ENCODE results near the gene XIRP2. TPM values are rescaled to one million over a fixed set of nuclear protein-coding genes. Genes with fewer than 3 reads are reported as not detected.

XIRP2 gene
- total RNA-seq: not detected

DNA sequence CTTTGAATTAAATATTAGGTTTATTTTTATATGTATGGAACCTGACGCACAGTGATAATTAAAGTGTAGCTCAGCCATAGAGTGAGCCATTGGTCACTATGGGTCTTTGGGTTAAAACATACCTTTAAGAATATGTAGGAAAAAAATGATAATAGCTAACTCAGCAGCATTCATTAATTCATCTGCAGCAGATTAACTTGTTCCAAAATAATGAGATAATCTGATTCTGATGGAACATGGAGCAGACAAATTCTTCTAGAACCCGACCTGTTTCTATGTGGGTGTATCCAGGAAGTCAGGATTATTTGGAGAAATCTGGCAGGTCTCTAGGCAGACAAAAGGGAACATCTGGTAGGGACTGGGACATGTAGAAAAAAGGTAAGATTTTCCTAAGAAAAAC lies at the start of gene XIRP2:
Gene XIRP2 (plus strand): TSS at position 301 of the 400 bp plus-strand sequence. CDS start 15,003 bp downstream, outside the sequence.
- Mint-ChIP-seq H3K27me3 (ENCODE audit: low read depth) (no peaks in the 10 kb centered on the region), H3K4me1 (ENCODE audit: low read depth) (no peaks in the 10 kb centered on the region), H3K4me3 (no peak within 1 kb of the TSS), H3K27ac (no peak within 1 kb of the TSS), H3K9me3 (no peaks in the 10 kb centered on the region), H3K36me3 (ENCODE audit: insufficient read depth in 2 of 2) (no peaks in the 10 kb centered on the region)
- DNase-seq: no peak
- no peak for ATAC-seq (replicated peaks in 1 of 2)

GRCh38 chr2:166841152-166841551 lies 47.1 kb upstream of the XIRP2 start:
- peaks cover 2 to 4% of the 10 kb centered on the region in 2 donors for H3K9me3 Mint-ChIP-seq
- H3K4me3 Mint-ChIP-seq: no peak overlapping the region
- H3K27ac Mint-ChIP-seq: no peak overlapping the region
- DNase-seq (no peak), ATAC-seq (replicated peaks in 1 of 2) (no peak)
- no peaks in the 10 kb centered on the region for H3K4me1 Mint-ChIP-seq (ENCODE audit: low read depth)
- no peaks in the 10 kb centered on the region for H3K27me3 Mint-ChIP-seq (ENCODE audit: low read depth)
- H3K36me3 Mint-ChIP-seq (ENCODE audit: insufficient read depth in 2 of 2): no peaks in the 10 kb centered on the region

GRCh38 chr2:166841679-166842078 lies 46.6 kb upstream of the XIRP2 start:
- no peaks in the 10 kb centered on the region for H3K27me3 Mint-ChIP-seq (ENCODE audit: low read depth)
- H3K9me3 Mint-ChIP-seq: peaks cover 0 to 4% of the 10 kb centered on the region in 2 donors
- ATAC-seq (replicated peaks in 1 of 2): no peak
- no peak for DNase-seq
- no peak overlapping the region for H3K27ac Mint-ChIP-seq
- no peak overlapping the region for H3K4me3 Mint-ChIP-seq
- H3K4me1 Mint-ChIP-seq (ENCODE audit: low read depth): no peaks in the 10 kb centered on the region
- H3K36me3 Mint-ChIP-seq (ENCODE audit: insufficient read depth in 2 of 2): no peaks in the 10 kb centered on the region

DNA sequence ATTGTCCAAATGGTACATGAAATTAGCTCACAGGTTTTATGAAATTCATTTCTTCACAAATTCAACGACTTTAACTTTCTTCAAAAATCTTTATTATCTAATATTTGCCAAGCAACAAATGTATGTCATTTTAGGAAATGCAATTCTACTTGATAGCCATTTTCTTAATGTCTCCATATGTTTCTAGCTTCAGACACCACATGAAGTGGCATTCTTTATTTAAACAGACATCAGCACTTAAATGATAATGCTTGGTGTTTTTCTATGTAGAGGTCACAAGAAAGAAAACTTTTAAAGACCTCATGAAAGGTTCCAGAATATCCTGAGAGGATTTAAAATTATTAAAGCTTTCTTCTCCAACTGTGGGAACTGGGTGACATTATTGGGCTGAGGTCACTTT lies 44.2 kb upstream of the XIRP2 start:
- H3K27ac Mint-ChIP-seq: no peak overlapping the region
- no peak for DNase-seq
- no peaks in the 10 kb centered on the region for H3K27me3 Mint-ChIP-seq (ENCODE audit: low read depth)
- H3K9me3 Mint-ChIP-seq: peaks cover 6 to 9% of the 10 kb centered on the region in 2 donors
- no peak for ATAC-seq (replicated peaks in 1 of 2)
- H3K4me1 Mint-ChIP-seq (ENCODE audit: low read depth): no peaks in the 10 kb centered on the region
- H3K36me3 Mint-ChIP-seq (ENCODE audit: insufficient read depth in 2 of 2): peaks cover 0 to 3% of the 10 kb centered on the region in 2 donors
- H3K4me3 Mint-ChIP-seq: no peak overlapping the region

DNA sequence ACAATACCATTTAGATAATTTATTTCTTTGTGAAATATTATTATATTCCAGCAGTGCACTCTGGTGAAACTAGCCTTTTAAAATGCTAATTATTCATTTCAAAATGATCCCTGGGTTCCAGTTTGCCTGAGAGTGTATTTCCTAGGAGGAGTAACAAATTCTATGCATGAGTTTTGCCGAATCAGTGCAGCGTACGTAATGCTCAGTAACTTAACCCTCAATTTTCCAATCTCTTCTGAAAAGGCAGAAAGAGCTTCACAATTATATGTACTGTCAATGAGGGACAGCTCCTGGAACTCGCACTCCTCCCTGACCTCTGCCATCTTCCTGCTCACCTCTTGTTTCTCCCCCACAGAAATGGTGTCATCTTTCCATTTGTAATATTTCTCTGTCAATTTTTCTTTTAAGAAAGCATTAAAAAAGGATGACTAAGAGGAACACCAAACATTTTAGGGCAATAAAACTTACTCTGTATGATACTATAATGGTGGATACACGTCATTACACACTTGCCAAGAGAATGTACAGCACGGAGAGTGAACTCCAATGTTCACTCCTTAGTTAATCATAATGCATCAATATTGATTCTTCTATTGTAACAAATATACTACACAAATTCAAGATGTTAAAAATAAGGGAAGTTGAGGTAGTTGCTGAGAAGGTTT lies 25.7 kb upstream of the XIRP2 start:
- no peak overlapping the region for H3K4me3 Mint-ChIP-seq
- H3K4me1 Mint-ChIP-seq (ENCODE audit: low read depth): no peaks in the 10 kb centered on the region
- ATAC-seq (replicated peaks in 1 of 2): no peak
- no peaks in the 10 kb centered on the region for H3K27me3 Mint-ChIP-seq (ENCODE audit: low read depth)
- H3K9me3 Mint-ChIP-seq: no peaks in the 10 kb centered on the region
- no peak overlapping the region for H3K27ac Mint-ChIP-seq
- H3K36me3 Mint-ChIP-seq (ENCODE audit: insufficient read depth in 2 of 2): no peaks in the 10 kb centered on the region
- DNase-seq: no peak

DNA sequence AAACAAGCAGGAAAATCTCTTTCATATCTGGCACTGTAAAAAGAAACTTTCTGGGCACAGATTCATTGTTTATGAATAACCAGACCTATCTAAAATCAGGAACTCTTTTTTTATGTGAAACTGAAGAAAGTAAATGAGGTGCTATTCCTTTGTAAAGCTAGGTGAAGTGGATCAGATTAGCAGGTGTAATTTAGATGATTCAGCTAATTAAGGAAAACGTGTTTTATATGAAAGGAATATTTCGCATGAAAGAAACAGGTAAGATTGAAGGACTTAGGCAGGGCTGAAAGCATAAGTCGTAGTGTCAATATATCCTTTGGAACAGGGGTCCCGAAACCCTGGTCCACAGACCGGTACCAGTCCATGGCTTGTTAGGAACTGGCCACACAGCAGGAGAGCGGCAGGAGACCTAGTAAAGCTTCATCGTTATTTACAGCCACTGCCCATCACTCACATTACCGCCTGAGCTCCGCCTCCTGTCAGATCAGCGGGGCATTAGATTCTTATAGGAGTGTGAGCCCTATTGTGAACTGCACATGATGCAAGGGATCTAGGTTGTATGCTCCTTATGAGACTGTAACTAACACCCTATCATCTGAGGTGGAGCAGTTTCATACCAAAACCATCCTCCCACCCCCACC lies 20.3 kb upstream of the XIRP2 start:
- Mint-ChIP-seq H3K9me3 (no peaks in the 10 kb centered on the region), H3K36me3 (ENCODE audit: insufficient read depth in 2 of 2) (no peaks in the 10 kb centered on the region), H3K27ac (no peak overlapping the region), H3K4me3 (no peak overlapping the region), H3K4me1 (ENCODE audit: low read depth) (no peaks in the 10 kb centered on the region), H3K27me3 (ENCODE audit: low read depth) (no peaks in the 10 kb centered on the region)
- ATAC-seq (replicated peaks in 1 of 2) (no peak), DNase-seq (no peak)

DNA sequence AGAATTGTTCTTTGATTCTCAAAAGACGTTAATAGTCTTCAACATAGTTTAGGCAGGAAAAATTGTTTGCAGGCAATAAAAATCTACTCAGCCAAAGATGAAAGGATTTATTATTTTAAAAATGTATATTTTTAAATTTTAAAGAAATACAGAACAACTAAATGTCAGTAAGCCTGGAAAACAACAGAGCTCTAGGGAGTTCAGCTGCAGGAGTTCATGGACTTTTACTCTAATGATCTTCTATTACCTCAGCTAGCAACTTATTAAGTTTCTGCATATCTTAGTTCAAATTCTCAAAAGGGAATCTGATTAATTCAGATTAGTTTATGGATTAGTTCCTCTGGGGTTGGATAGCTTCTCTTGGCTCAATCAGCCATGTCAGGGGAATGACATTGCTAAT lies 17.9 kb upstream of the XIRP2 start:
- H3K27ac Mint-ChIP-seq: no peak overlapping the region
- H3K9me3 Mint-ChIP-seq: no peaks in the 10 kb centered on the region
- no peak overlapping the region for H3K4me3 Mint-ChIP-seq
- DNase-seq: no peak
- no peaks in the 10 kb centered on the region for H3K4me1 Mint-ChIP-seq (ENCODE audit: low read depth)
- no peaks in the 10 kb centered on the region for H3K27me3 Mint-ChIP-seq (ENCODE audit: low read depth)
- no peak for ATAC-seq (replicated peaks in 1 of 2)
- no peaks in the 10 kb centered on the region for H3K36me3 Mint-ChIP-seq (ENCODE audit: insufficient read depth in 2 of 2)

- no peak for ATAC-seq (replicated peaks in 1 of 2)
- Mint-ChIP-seq H3K4me3 (no peak overlapping the region), H3K9me3 (peaks cover 0 to 2% of the 10 kb centered on the region in 2 donors), H3K4me1 (ENCODE audit: low read depth) (no peaks in the 10 kb centered on the region), H3K27me3 (ENCODE audit: low read depth) (no peaks in the 10 kb centered on the region), H3K27ac (no peak overlapping the region), H3K36me3 (ENCODE audit: insufficient read depth in 2 of 2) (no peaks in the 10 kb centered on the region)
- DNase-seq: no peak
Measured at GRCh38 chr2:166881177-166881576, 7.1 kb upstream of the XIRP2 start.

- ATAC-seq (replicated peaks in 1 of 2) (no peak), DNase-seq (no peak)
- Mint-ChIP-seq H3K9me3 (peaks cover 0 to 2% of the 10 kb centered on the region in 2 donors), H3K27me3 (ENCODE audit: low read depth) (no peaks in the 10 kb centered on the region), H3K36me3 (ENCODE audit: insufficient read depth in 2 of 2) (no peaks in the 10 kb centered on the region), H3K27ac (no peak overlapping the region), H3K4me1 (ENCODE audit: low read depth) (no peaks in the 10 kb centered on the region), H3K4me3 (no peak overlapping the region)
Measured at GRCh38 chr2:166882851-166883250, 5.4 kb upstream of the XIRP2 start.

DNA sequence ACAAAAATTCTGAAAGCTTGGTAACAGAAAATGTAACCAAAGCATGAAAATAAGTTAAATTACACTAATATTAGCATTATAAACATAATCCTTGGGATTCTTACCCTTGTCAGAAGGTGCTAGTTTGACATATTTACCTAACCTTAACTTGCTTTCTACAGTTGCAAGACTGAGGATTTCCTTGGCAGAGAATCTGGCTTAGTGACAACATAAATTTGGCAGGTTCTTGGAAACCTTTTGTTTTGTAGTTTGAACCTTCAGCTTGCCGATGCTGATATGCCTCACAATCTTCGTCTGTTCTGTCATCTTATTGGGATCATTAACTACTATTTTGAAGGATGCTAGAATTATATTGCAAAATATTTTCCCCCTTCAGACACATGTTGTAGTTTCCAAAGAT lies 3.4 kb downstream of the XIRP2 start:
- Mint-ChIP-seq H3K27ac (no peak overlapping the region), H3K27me3 (ENCODE audit: low read depth) (no peaks in the 10 kb centered on the region), H3K4me3 (no peak overlapping the region), H3K4me1 (ENCODE audit: low read depth) (no peaks in the 10 kb centered on the region), H3K36me3 (ENCODE audit: insufficient read depth in 2 of 2) (no peaks in the 10 kb centered on the region), H3K9me3 (no peaks in the 10 kb centered on the region)
- no peak for DNase-seq
- no peak for ATAC-seq (replicated peaks in 1 of 2)

- Mint-ChIP-seq H3K27me3 (ENCODE audit: low read depth) (no peaks in the 10 kb centered on the region), H3K27ac (no peak overlapping the region), H3K36me3 (ENCODE audit: insufficient read depth in 2 of 2) (no peaks in the 10 kb centered on the region), H3K4me1 (ENCODE audit: low read depth) (no peaks in the 10 kb centered on the region), H3K4me3 (no peak overlapping the region), H3K9me3 (no peaks in the 10 kb centered on the region)
- ATAC-seq (replicated peaks in 1 of 2) (no peak), DNase-seq (no peak)
Measured at GRCh38 chr2:166892397-166892796, 4.1 kb downstream of the XIRP2 start.

- Mint-ChIP-seq H3K36me3 (ENCODE audit: insufficient read depth in 2 of 2) (no peaks in the 10 kb centered on the region), H3K4me1 (ENCODE audit: low read depth) (no peaks in the 10 kb centered on the region), H3K27me3 (ENCODE audit: low read depth) (no peaks in the 10 kb centered on the region), H3K9me3 (no peaks in the 10 kb centered on the region), H3K4me3 (no peak overlapping the region), H3K27ac (no peak overlapping the region)
- DNase-seq (no peak), ATAC-seq (replicated peaks in 1 of 2) (no peak)
Measured at GRCh38 chr2:166895243-166895642, 7.0 kb downstream of the XIRP2 start.

GRCh38 chr2:166897666-166898065 lies 9.4 kb downstream of the XIRP2 start:
- ATAC-seq (replicated peaks in 1 of 2): no peak

DNA sequence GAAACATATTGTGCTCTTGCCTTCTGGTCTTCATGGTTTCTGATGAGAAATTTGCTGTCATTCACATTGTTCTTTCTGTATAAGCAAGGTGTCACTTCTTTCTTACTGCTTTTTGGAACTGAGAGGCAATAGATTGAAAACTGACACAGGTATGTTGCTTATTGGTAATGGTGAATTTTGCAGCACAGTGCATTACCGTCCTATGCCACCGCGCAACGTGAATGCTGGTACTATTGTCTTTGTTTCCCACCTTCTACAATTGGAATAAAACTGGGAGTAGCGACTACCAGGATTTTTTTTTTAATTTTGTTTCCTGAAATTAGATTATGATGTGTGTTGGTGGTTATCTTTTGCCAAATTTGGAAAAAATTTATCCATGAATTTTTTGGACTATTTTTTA lies 11.4 kb downstream of the XIRP2 start:
- ATAC-seq (replicated peaks in 1 of 2) (no peak), DNase-seq (no peak)
- Mint-ChIP-seq H3K27me3 (ENCODE audit: low read depth) (no peaks in the 10 kb centered on the region), H3K4me1 (ENCODE audit: low read depth) (no peaks in the 10 kb centered on the region), H3K4me3 (no peak overlapping the region), H3K36me3 (ENCODE audit: insufficient read depth in 2 of 2) (no peaks in the 10 kb centered on the region), H3K27ac (no peak overlapping the region), H3K9me3 (no peaks in the 10 kb centered on the region)

More at GRCh38 chr2:166897666-166898065, 9.4 kb downstream of the XIRP2 start:
- no peaks in the 10 kb centered on the region for H3K4me1 Mint-ChIP-seq (ENCODE audit: low read depth)
- H3K27ac Mint-ChIP-seq: no peak overlapping the region
- no peak for DNase-seq
- H3K4me3 Mint-ChIP-seq: no peak overlapping the region
- no peaks in the 10 kb centered on the region for H3K27me3 Mint-ChIP-seq (ENCODE audit: low read depth)
- H3K9me3 Mint-ChIP-seq: no peaks in the 10 kb centered on the region
- H3K36me3 Mint-ChIP-seq (ENCODE audit: insufficient read depth in 2 of 2): no peaks in the 10 kb centered on the region
